Measurements from ENCODE around the gene PAX7. TPM values are rescaled to one million over a fixed set of nuclear protein-coding genes. Genes with fewer than 3 reads are reported as not detected.
A peak's percentile ranks its signal among the peaks of the same experiment; 100 is the strongest.
"Not testable (repeated sequence)": the region's sequence is repeated elsewhere in the genome, so short reads cannot be mapped to it uniquely, and the experiment has no call there.

The PAX7 gene
- not detected for total RNA-seq

DNA sequence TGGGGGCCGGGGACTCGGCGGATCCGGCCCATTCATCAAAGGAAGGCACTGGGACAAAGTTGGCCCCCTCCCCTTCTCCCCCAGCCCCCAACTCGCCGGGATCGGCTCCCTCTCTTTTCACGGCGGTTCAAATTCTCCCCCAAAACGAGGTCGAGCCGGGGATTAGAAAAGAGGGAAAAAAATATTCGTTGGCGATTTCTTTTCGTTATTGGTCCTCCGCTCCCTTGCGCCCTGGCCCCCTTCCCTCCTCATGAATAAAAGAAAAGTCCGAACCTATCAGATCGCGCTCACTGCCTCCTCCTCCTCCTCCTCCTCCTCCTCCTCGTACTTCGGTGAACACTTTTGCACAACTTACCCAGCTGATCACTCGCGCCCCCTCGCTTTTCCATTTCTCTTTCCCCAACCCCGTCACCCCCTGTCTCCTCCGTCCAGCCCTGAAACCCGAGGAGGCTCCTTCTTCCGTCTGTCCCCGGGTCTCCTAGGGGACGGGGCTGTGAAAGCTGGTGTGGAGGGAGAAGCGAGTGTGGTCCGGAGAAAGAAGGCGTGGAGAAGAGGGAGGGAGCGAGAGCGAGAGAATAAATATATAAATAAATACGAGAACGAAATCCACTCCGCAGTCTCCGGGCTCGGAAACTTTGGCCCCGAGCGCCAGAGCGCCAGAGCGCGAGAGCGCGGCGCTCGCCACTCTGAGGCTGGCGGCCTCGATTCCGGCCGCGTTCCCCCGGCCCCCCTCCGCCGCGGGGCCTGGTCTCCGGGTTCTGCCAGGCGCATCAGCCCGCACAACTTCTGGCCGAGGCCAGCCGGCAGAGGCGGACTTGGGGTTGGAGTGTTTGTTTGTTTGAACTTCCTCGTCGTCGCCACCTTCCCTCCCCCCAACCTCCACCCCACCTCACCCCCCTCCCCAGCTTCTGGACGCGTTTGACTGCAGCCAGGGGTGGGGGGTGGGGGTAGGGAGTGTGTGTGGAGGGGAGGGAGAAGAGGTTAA, at the start of gene PAX7:
TSS of gene PAX7 (plus strand) at position 336 of the 985 bp plus-strand sequence. CDS start 758 bp downstream, outside the sequence.
- DNase-seq, result no peak
- Histone ChIP-seq H3K4me3 (no peak within 1 kb of the TSS), H3K27me3 (peaks cover 4 to 68% of the 10 kb centered on the region in 2 donors), H3K4me1 (peaks cover 0 to 8% of the 10 kb centered on the region in 2 donors), H3K36me3 (no peaks in the 10 kb centered on the region), H3K27ac (no peak within 1 kb of the TSS), H3K9me3 (no peaks in the 10 kb centered on the region)
- TF ChIP-seq POLR2A (IDR thresholded peaks at IDR 0.05) (no peak), CTCF (IDR thresholded peaks at IDR 0.05) (no peak)
- intact Hi-C loops (cut with DNase I; ENCODE audit: low total_unique reads), result no loop called here

DNA sequence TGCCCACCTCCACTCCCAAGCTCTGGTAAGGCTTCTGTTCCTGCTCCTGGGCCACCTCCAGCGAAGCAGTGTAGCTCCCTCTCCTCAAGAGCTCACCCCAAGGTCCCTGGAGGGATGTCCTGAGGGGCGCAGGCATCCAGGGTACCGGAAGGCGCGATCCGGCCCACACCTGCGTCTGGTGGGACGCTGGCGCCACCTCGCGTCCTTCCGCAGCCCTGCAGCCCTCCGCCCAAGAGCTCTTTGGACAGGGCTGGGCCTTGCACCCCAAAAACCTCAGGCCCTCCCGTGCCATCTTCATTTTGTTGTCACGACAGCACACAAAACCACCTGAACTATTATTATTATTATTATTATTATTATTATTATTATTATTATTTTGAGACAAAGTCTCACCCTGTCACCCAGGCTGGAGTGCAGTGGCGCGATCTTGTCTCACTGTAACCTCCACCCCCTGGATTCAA, 49.2 kb upstream of the PAX7 start:
- Histone ChIP-seq H3K27ac (no peak overlapping the region), H3K36me3 (no peaks in the 10 kb centered on the region), H3K27me3 (no peaks in the 10 kb centered on the region), H3K9me3 (no peaks in the 10 kb centered on the region), H3K4me3 (no peak overlapping the region), H3K4me1 (no peaks in the 10 kb centered on the region)
- intact Hi-C loops (cut with DNase I; ENCODE audit: low total_unique reads), result no loop called here
- no peak for DNase-seq
- TF ChIP-seq CTCF (IDR thresholded peaks at IDR 0.05) (peak in 3 of 4 experiments; percentile 10 to 39 (median 33)), POLR2A (IDR thresholded peaks at IDR 0.05) (no peak)

GRCh38 chr1:18582890-18583289, 47.8 kb upstream of the PAX7 start:
- H3K4me1 ChIP-seq, result no peaks in the 10 kb centered on the region
- no peak overlapping the region for H3K27ac ChIP-seq
- DNase-seq, result no peak
- H3K36me3 ChIP-seq, result no peaks in the 10 kb centered on the region
- H3K27me3 ChIP-seq, result no peaks in the 10 kb centered on the region
- TF ChIP-seq POLR2A (IDR thresholded peaks at IDR 0.05), result no peak
- no peak for TF ChIP-seq CTCF (IDR thresholded peaks at IDR 0.05)
- intact Hi-C loops (cut with DNase I; ENCODE audit: low total_unique reads), result no loop called here
- no peak overlapping the region for H3K4me3 ChIP-seq
- no peaks in the 10 kb centered on the region for H3K9me3 ChIP-seq

- Histone ChIP-seq H3K27me3 (no peaks in the 10 kb centered on the region), H3K27ac (no peak overlapping the region), H3K9me3 (no peaks in the 10 kb centered on the region), H3K4me3 (no peak overlapping the region), H3K4me1 (no peaks in the 10 kb centered on the region), H3K36me3 (no peaks in the 10 kb centered on the region)
- TF ChIP-seq POLR2A (IDR thresholded peaks at IDR 0.05) (no peak), CTCF (IDR thresholded peaks at IDR 0.05) (no peak)
- intact Hi-C loops (cut with DNase I; ENCODE audit: low total_unique reads), result no loop called here
- DNase-seq, result peak in 1 of 2 donors; percentile 40
Measured at GRCh38 chr1:18583326-18583941, 47.2 kb upstream of the PAX7 start.

DNA sequence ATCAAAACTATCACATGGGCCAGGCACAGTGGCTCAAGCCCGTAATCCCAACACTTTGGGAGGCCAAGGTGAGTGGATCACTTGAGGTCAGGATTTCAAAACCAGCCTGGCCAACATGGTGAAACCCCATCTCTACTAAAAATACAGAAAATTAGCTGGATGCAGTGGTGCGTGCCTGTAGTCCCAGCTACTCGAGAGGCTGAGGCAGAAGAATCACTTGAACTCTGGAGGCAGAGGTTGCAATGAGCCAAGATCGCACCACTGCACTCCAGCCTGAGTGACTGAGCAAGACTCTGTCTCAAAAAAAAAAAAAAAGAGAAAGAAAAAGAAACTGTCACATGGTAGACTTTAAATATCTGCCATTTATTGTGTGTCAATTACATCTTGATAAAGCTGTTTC, 44.6 kb upstream of the PAX7 start:
- H3K4me3 ChIP-seq; H3K27me3 ChIP-seq; H3K27ac ChIP-seq; intact Hi-C loops (cut with DNase I; ENCODE audit: low total_unique reads); H3K9me3 ChIP-seq; H3K4me1 ChIP-seq; H3K36me3 ChIP-seq; DNase-seq: not testable (repeated sequence)

All from uterus (tissue), 4 donors.